Heart right ventricle (tissue), 16 donors: ENCODE results near the gene KAT6B. TPM values are rescaled to one million over a fixed set of nuclear protein-coding genes. Genes with fewer than 3 reads are reported as not detected.

ENCODE experiments used
- ATAC-seq, 8 donors: fragments of 200-7000 bp; cut with Tn5 transposase; one replicate each; pipeline ENCODE4 v1.9.1; 2020; ENCODE audit warnings: mild to moderate bottlenecking in 8 of 8, moderate library complexity in 8 of 8, moderate number of reproducible peaks in 1 of 8
- DNase-seq, 2 donors: peaks; one replicate each; pipeline ENCODE4 v3.0.0-alpha.2; 2020
- H3K27ac ChIP-seq, 10 donors: fragments of 200-600 bp; sonication (generic) in 2 of 10; one replicate each; pipeline versions ENCODE4 v1.5.0 to v1.8.0; 2020 to 2022; ENCODE audit warnings: mild to moderate bottlenecking in 3 of 10
- H3K27me3 ChIP-seq, 7 donors: fragments of 200-600 bp; one replicate each; pipeline ENCODE4 v1.8.0; 2021 to 2022; ENCODE audit warnings: mild to moderate bottlenecking in 2 of 7
- H3K36me3 ChIP-seq, 9 donors: fragments of 200-600 bp; sonication (generic) in 1 of 9; one replicate each; pipeline versions ENCODE4 v1.5.0 to v1.8.0; 2020 to 2022; ENCODE audit warnings: mild to moderate bottlenecking in 2 of 9
- H3K4me1 ChIP-seq, 9 donors: fragments of 200-600 bp; sonication (generic) in 1 of 9; one replicate each; pipeline versions ENCODE4 v1.5.0 to v1.8.0; 2020 to 2022; ENCODE audit warnings: mild to moderate bottlenecking in 4 of 9
- H3K4me3 ChIP-seq, 10 donors: fragments of 200-600 bp; sonication (generic) in 2 of 10; one replicate each; pipeline versions ENCODE4 v1.5.0 to v1.8.0; 2020 to 2022; ENCODE audit warnings: mild to moderate bottlenecking in 7 of 10, moderate library complexity in 2 of 10
- H3K9me3 ChIP-seq, 11 donors: fragments of 200-600 bp in 10 of 11; sonication (generic) in 2 of 11; one replicate each; pipeline versions ENCODE4 v1.5.0 to v1.8.0; 2013 to 2022; ENCODE audit warnings: mild to moderate bottlenecking in 2 of 11, control low read depth in 1 of 11, moderate library complexity in 1 of 11
- WGBS, 2 donors: extraction: QIAGEN DNeasy Blood & Tissue Kit; methylation state at CpG; one replicate each; pipeline ENCODE4 v1.1.7; 2013; ENCODE audit warnings: inconsistent platforms in 1 of 2; 5-methylcytosine and 5-hydroxymethylcytosine counted together
- intact Hi-C, 10 donors: fragments of 100-400 bp; cut with DNase I; formaldehyde crosslinking; loops; one replicate each; pipeline versions ENCODE4 v1.11.1 to v1.14.2; 2022
- polyA plus RNA-seq, 2 donors: library from polyadenylated mRNA; stranded (reverse); fragments of 200-250 nt; gene quantifications; one replicate each; pipeline ENCODE4 v1.2.3, GENCODE V29; 2013
- total RNA-seq, 10 donors: library from RNA; stranded (reverse); fragmentation: NEBNext Ultra II Directional in 3 of 10; extraction: Animal tissue kit (Norgen Biotek cat#: 25700) in 3 of 10; gene quantifications; one replicate each; pipeline versions ENCODE4 v1.2.1 to v1.2.4, GENCODE V29; 2021 to 2023
- TF ChIP-seq, protein P1 (sequence below), 9 donors: fragments of 200-600 bp; sonication (generic) in 2 of 9; IDR thresholded peaks; one replicate each; pipeline versions ENCODE4 v1.5.0 to v1.8.0; 2021 to 2022; ENCODE audit warnings: antibody characterized with exemption in 9 of 9, mild to moderate bottlenecking in 5 of 9, moderate library complexity in 1 of 9
- donor health status: Arrhythmogenic right ventricular cardiomyopathy.
- donor health status: ischemic (EF 13 %, LVEDD 7.1; RV severe dilation, severe dysfunction).
- donor health status: healthy with polysubstance abuse.
- donor health status: DM: no; HTN: yes; CAD: no.
- donor health status: DM: no; HTN: no; CAD: no.
- donor health status: ischemic (EF 25% LVEDD 6.9; RV normal size, moderate dysfunction).
- donor health status: ischemic (EF 25% LVEDD 5.7; RV mildly dilated, moderate dysfunction).
- donor health status: healthy.
- donor health status: DM: yes; HTN: yes; CAD: no.
- donor health status: Ischemic cardiomyopathy.
- donor health status: ischemic (EF 35%, LVEDD 5.7; RV mildly dilated, moderate dysfunction).
- donor health status: nonischemic (EF 11% LVEDD 7.7; RV severe dilation, severe dysfunction).
- donor health status: DM: yes; HTN: yes; CAD: no.
- donor health status: PGD.
- donor health status: ischemic (EF 29% LVEDD 5.4; RV normal size, mild dysfunction).
- donor health status: nonischemic (EF 23%, LVEDD 6.1; RV moderate dilation, normal function).

The KAT6B gene
- total and polyA plus RNA-seq, 12 donors: 3.4 to 58.4 (median 46.5) TPM

DNA sequence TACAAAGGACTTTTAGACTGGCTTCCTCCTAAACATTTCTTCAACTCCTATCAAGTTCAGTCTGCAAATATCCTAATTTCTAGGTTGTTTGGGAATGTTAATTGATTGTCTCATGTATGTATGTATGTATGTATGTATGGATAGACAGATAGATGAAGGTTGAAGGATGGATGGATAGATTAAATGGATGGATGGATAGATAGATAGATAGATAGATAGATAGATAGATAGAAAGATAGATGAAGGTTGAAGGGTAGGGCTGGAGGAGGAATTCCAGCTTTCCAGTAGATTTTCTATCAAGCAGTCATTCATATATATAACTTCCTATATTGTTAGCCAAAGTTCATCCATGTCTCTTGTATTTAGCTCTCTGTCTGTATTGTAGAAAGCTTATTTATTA lies 85.8 kb downstream of the KAT6B start:
- ATAC-seq: no peak

DNA sequence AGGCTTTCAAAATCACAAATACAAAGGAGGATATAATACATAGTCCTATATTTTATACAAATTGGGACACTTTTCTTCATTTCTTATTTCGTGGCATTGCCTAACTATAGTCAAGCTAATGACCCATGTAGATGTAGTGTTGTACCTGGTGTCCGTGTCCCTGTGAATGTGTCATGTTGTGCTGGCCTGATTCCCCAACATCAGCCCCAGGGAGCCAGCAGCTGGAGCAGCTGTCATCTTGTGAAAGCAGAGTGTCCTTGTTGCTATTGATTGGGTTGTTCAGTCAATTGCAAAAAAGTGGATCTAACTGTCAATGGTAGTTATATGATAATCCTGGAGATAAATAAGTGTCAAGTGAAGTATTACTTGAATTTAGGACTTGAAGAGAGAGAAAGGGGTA lies 86.3 kb downstream of the KAT6B start:
- ATAC-seq: no peak

More for the DNA sequence above, 85.8 kb downstream of the KAT6B start:
- H3K4me1 ChIP-seq: peaks cover 0 to 48% (median 19%) of the 10 kb centered on the region in 9 donors
- no peaks in the 10 kb centered on the region for H3K27me3 ChIP-seq
- DNase-seq: no peak
- no peaks in the 10 kb centered on the region for H3K9me3 ChIP-seq
- H3K4me3 ChIP-seq: no peak overlapping the region
- TF ChIP-seq, protein P1, sequence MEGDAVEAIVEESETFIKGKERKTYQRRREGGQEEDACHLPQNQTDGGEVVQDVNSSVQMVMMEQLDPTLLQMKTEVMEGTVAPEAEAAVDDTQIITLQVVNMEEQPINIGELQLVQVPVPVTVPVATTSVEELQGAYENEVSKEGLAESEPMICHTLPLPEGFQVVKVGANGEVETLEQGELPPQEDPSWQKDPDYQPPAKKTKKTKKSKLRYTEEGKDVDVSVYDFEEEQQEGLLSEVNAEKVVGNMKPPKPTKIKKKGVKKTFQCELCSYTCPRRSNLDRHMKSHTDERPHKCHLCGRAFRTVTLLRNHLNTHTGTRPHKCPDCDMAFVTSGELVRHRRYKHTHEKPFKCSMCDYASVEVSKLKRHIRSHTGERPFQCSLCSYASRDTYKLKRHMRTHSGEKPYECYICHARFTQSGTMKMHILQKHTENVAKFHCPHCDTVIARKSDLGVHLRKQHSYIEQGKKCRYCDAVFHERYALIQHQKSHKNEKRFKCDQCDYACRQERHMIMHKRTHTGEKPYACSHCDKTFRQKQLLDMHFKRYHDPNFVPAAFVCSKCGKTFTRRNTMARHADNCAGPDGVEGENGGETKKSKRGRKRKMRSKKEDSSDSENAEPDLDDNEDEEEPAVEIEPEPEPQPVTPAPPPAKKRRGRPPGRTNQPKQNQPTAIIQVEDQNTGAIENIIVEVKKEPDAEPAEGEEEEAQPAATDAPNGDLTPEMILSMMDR (IDR thresholded peaks at IDR 0.05): no peak
- intact Hi-C loops: no loop called here
- no peak overlapping the region for H3K27ac ChIP-seq
- H3K36me3 ChIP-seq: no peaks in the 10 kb centered on the region

DNA sequence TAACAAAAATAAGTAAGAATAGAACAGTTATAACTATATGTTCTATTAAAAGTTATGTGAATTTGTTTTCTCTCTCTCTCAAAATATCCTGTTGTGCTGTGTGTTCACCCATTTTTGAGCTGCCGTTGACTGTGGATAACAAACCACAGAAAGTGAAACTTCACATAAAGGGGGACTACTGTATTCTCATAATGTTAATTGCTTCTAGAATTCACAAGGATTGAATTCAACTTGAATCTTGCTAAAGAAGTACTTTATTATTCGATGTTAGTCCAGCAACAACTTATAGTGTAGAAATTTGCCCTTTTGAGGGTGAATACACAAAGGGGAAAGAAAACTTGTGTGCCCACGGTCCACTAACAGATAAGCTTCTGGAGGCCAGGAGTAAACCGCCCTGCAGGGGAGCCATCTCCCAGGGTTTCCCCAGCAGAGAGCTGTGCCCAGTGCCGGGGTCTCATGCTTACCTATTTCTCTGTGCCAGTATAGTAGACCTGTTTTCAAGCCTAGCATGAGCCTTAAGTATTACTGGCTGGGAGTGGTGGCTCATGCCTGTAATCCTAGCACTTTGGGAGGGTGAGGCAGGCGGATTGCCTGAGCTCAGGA lies 87.1 kb downstream of the KAT6B start:
- Histone ChIP-seq H3K9me3 (no peaks in the 10 kb centered on the region), H3K36me3 (no peaks in the 10 kb centered on the region), H3K4me3 (no peak overlapping the region), H3K4me1 (peaks cover 0 to 53% (median 26%) of the 10 kb centered on the region in 9 donors), H3K27ac (peak overlapping the region in 1 of 10 donors; percentile 30), H3K27me3 (no peaks in the 10 kb centered on the region)
- 79 to 82% methylated on average over 6 of the region's 6 CpGs for WGBS, 2 donors
- DNase-seq (no peak), ATAC-seq (no peak)
- TF ChIP-seq, protein P1 (IDR thresholded peaks at IDR 0.05): no peak
- intact Hi-C loops: no loop called here

More for the DNA sequence above, 86.3 kb downstream of the KAT6B start:
- H3K9me3 ChIP-seq: no peaks in the 10 kb centered on the region
- no peak for DNase-seq
- H3K27me3 ChIP-seq: no peaks in the 10 kb centered on the region
- intact Hi-C loops: no loop called here
- H3K4me1 ChIP-seq: peaks cover 0 to 52% (median 24%) of the 10 kb centered on the region in 9 donors
- no peak overlapping the region for H3K4me3 ChIP-seq
- H3K36me3 ChIP-seq: no peaks in the 10 kb centered on the region
- WGBS, 2 donors: 85 to 86% methylated on average over 2 of the region's 2 CpGs
- no peak overlapping the region for H3K27ac ChIP-seq
- TF ChIP-seq, protein P1 (IDR thresholded peaks at IDR 0.05): no peak

- DNase-seq: no peak
- Histone ChIP-seq H3K4me3 (no peak overlapping the region), H3K27ac (no peak overlapping the region), H3K27me3 (no peaks in the 10 kb centered on the region), H3K9me3 (peaks cover 0 to 18% (median 10%) of the 10 kb centered on the region in 11 donors), H3K4me1 (peaks cover 0 to 39% (median 24%) of the 10 kb centered on the region in 9 donors), H3K36me3 (peaks cover 0 to 3% (median 0%) of the 10 kb centered on the region in 9 donors)
- 94 to 100% methylated on average over 1 of the region's 1 CpG for WGBS, 2 donors
- intact Hi-C loops: loop anchor here in 1 of 10 donors (5.0 kb wide), 1 partner anchor 649 kb away; no protein-coding TSS in a partner anchor
- ATAC-seq: no peak
- TF ChIP-seq, protein P1 (IDR thresholded peaks at IDR 0.05): no peak
These were observed 89.9 kb downstream of the KAT6B start for GRCh38 chr10:74916283-74916682.
